ENCODE data around the gene DDX3X. TPM values are rescaled to one million over a fixed set of nuclear protein-coding genes. Genes with fewer than 3 reads are reported as not detected.

The DDX3X gene
- total and polyA plus RNA-seq, 10 of the 15 experiments (the other 5 are each of a cell fraction or from before 2014, with no cell fraction given) = 52.0 to 283 (median 172) TPM

DNA sequence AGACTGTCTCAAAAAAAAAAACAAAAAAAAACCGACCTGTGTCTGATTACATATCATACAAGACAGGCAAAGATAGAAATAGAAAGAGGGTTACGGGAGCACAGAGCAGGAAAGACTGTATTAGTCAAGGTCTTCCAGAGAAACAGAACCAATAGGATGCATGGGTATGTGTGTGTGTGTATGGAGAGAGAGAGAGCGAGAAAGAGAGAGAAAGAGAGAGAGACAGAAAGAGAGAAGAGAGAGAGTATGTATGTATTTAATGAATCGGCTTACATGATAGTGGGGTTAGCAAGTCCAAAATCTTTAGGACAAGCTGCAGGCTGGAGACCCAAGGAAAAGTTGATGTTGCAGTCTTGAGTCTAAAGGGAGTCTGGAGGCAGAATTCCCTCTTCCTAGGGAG lies 7.5 kb upstream of the DDX3X start:
- Histone ChIP-seq H3K27me3 (replicated peaks in 1 of 2; ENCODE audit: control insufficient read depth in 2 of 2, insufficient read depth in 2 of 2, low read length in 1 of 2) (no peaks in the 10 kb centered on the region; a peak in 1 of 4 replicates), H3K4me2 (ENCODE audit: control insufficient read depth, insufficient read depth) (no peak overlapping the region), H3K79me2 (ENCODE audit: control insufficient read depth, insufficient read depth, low read length) (no peaks in the 10 kb centered on the region; the same call in 1 of the 2 replicates), H3K9ac (ENCODE audit: control insufficient read depth, insufficient read depth, low read length) (no peak overlapping the region), H2AFZ (ENCODE audit: control insufficient read depth, low read depth, low read length) (no peak overlapping the region), H4K20me1 (ENCODE audit: control insufficient read depth, insufficient read depth) (no peaks in the 10 kb centered on the region), H3K4me1 (ENCODE audit: control insufficient read depth, insufficient read depth, low read length) (peaks cover 5% of the 10 kb centered on the region), H3K36me3 (ENCODE audit: control insufficient read depth in 2 of 2, insufficient read depth in 2 of 2, low read length in 1 of 2) (no peaks in the 10 kb centered on the region), H3K27ac (ENCODE audit: control insufficient read depth, insufficient read depth) (no peak overlapping the region), H3K9me3 (replicated peaks; ENCODE audit: control insufficient read depth, insufficient read depth, low read length) (no peaks in the 10 kb centered on the region), H3K4me3 (no peak overlapping the region)
- no peak for FAIRE-seq
- 80% methylated on average over 4 of the region's 4 CpGs for WGBS (ENCODE audit: insufficient coverage, insufficient replicate concordance, low lambda C conversion rate, missing lambda C conversion rate)
- no peak for ATAC-seq
- intact Hi-C loops (cut with micrococcal nuclease; ENCODE audit: unreplicated experiment) (no loop called here), in situ Hi-C loops (cut with MboI) (no loop called here)
- ChIA-PET SMC1A (ENCODE audit: uncharacterized antibody, unreplicated experiment) (no interaction called here), CTCF (no interaction called here), RAD21 (ENCODE audit: unreplicated experiment) (no interaction called here), POLR2A (no interaction called here)
- no peak for DNase-seq (ENCODE audit: low read depth, low spot score)
- BruUV-seq (replicated peaks) = no TSS peak
- TF ChIP-seq TBL1XR1 (IDR thresholded peaks at IDR 0.05; ENCODE audit: low read depth, low read length) = no peak
- TF ChIP-seq FOS (IDR thresholded peaks at IDR 0.05; ENCODE audit: borderline replicate concordance, extremely low read depth, insufficient read length) = no peak
- TF ChIP-seq ESRRA (IDR thresholded peaks at IDR 0.05; ENCODE audit: low read length) = no peak
- TF ChIP-seq STAT3 (IDR thresholded peaks at IDR 0.05; ENCODE audit: low read depth, low read length) = no peak
- no peak for TF ChIP-seq GABPA (IDR thresholded peaks at IDR 0.05; ENCODE audit: low read depth)
- no peak for TF ChIP-seq NFYA (IDR thresholded peaks at IDR 0.05; ENCODE audit: borderline replicate concordance, low read depth, low read length)
- TF ChIP-seq MYC (IDR thresholded peaks at IDR 0.05; ENCODE audit: insufficient read depth, insufficient read length, insufficient replicate concordance, low read length, severe bottlenecking) = no peak
- no peak for TF ChIP-seq RELB (IDR thresholded peaks at IDR 0.05; ENCODE audit: low read depth)
- no peak for TF ChIP-seq PAX8 (IDR thresholded peaks at IDR 0.05)
- TF ChIP-seq NBN (IDR thresholded peaks at IDR 0.05) = no peak
- no peak for TF ChIP-seq FOXM1 (IDR thresholded peaks at IDR 0.05; ENCODE audit: low read depth, low read length)
- no peak for TF ChIP-seq MTA2 (IDR thresholded peaks at IDR 0.05; ENCODE audit: low read depth)
- no peak for TF ChIP-seq NRF1 (conservative IDR thresholded peaks at IDR 0.05; ENCODE audit: low read depth, low read length)
- TF ChIP-seq, protein P1, sequence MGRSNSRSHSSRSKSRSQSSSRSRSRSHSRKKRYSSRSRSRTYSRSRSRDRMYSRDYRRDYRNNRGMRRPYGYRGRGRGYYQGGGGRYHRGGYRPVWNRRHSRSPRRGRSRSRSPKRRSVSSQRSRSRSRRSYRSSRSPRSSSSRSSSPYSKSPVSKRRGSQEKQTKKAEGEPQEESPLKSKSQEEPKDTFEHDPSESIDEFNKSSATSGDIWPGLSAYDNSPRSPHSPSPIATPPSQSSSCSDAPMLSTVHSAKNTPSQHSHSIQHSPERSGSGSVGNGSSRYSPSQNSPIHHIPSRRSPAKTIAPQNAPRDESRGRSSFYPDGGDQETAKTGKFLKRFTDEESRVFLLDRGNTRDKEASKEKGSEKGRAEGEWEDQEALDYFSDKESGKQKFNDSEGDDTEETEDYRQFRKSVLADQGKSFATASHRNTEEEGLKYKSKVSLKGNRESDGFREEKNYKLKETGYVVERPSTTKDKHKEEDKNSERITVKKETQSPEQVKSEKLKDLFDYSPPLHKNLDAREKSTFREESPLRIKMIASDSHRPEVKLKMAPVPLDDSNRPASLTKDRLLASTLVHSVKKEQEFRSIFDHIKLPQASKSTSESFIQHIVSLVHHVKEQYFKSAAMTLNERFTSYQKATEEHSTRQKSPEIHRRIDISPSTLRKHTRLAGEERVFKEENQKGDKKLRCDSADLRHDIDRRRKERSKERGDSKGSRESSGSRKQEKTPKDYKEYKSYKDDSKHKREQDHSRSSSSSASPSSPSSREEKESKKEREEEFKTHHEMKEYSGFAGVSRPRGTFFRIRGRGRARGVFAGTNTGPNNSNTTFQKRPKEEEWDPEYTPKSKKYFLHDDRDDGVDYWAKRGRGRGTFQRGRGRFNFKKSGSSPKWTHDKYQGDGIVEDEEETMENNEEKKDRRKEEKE (IDR thresholded peaks at IDR 0.05) = no peak
- TF ChIP-seq CEBPZ (IDR thresholded peaks at IDR 0.05; ENCODE audit: low read depth, low read length) = no peak
- TF ChIP-seq ZBTB33 (IDR thresholded peaks at IDR 0.05) = no peak
- no peak for TF ChIP-seq PML (IDR thresholded peaks at IDR 0.05; ENCODE audit: low read length)

Measured in GM12878 (cell line).